ENCODE measurements around the gene LMOD2. TPM values are rescaled to one million over a fixed set of nuclear protein-coding genes. Genes with fewer than 3 reads are reported as not detected.

LMOD2 gene
- total RNA-seq, 4 donors from 2014 or later = not detected

DNA sequence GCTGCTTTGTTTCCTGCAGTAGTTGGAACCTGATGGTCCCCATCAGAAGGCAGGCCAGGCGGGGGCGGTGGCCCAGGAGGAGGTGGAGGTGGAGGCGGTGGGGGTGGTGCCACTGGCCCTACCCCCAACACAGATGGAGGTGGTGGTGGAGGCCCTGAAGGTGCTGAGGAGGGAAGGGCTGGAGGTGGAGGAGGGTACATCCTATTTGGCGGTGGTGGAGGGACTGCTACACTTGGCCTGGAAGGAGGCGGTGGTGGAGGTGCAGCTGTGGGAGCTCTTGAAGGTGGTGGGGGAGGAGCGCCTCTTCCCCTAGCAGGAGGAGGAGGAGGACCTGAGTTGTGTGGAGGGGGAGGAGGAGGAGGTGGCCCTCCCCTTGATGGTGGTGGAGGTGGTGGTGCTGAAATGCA lies 36.8 kb downstream of the LMOD2 start:
- Histone ChIP-seq H3K27ac (no peak overlapping the region), H3K4me3 (no peak overlapping the region), H3K27me3 (no peaks in the 10 kb centered on the region), H3K9me3 (no peaks in the 10 kb centered on the region), H3K4me1 (no peaks in the 10 kb centered on the region), H3K36me3 (peaks cover 0 to 65% (median 0%) of the 10 kb centered on the region in 3 donors)
- DNase-seq = no peak
- TF ChIP-seq POLR2A (IDR thresholded peaks at IDR 0.05) (no peak), CTCF (IDR thresholded peaks at IDR 0.05) (no peak)

GRCh38 chr7:123695944-123696677 lies 40.4 kb downstream of the LMOD2 start:
- Histone ChIP-seq H3K4me1 (no peaks in the 10 kb centered on the region), H3K36me3 (peaks cover 0 to 60% (median 0%) of the 10 kb centered on the region in 3 donors)

DNA sequence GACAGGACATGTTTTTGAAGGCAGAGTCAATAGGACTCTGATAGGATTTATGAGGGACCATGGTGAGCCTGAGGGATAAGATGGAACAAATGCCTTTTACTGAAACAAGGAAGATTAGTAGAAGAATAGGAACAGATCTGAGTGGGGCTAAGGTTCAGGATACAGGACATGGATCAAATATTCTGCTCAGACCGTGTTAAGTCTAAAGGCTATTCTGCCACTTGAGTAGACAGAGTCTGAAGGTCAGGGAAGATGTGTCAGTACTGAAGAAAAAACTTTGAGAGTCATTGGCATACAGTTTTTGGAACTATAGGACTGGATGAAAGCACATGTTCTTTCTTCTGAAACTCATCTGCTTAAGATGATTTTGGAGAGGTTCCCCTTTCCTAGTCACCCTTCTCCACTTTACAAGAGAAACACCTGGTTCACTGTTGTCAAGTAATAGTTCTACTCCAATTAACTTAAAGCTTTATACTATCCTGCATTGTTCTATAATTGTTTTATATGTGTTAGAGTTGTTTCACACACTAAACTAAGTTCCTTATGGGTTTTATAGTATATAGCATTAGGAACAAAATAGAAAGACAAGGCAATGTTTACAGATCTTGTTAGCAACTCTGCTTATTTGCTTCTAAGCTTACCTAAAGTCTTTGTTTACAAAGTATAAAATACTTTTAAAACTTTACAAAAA lies 49.7 kb downstream of the LMOD2 start:
- no peak overlapping the region for H3K4me3 ChIP-seq
- H3K4me1 ChIP-seq = no peaks in the 10 kb centered on the region
- DNase-seq = no peak
- no peaks in the 10 kb centered on the region for H3K27me3 ChIP-seq
- H3K27ac ChIP-seq = peak overlapping the region in 2 of 4 donors; percentile 9 to 10
- TF ChIP-seq POLR2A (IDR thresholded peaks at IDR 0.05) (no peak), CTCF (IDR thresholded peaks at IDR 0.05) (no peak)
- H3K9me3 ChIP-seq = no peaks in the 10 kb centered on the region
- H3K36me3 ChIP-seq = peaks cover 0 to 45% (median 0%) of the 10 kb centered on the region in 3 donors

More at GRCh38 chr7:123695944-123696677, 40.4 kb downstream of the LMOD2 start:
- no peaks in the 10 kb centered on the region for H3K9me3 ChIP-seq
- no peak overlapping the region for H3K4me3 ChIP-seq
- H3K27me3 ChIP-seq = no peaks in the 10 kb centered on the region
- TF ChIP-seq POLR2A (IDR thresholded peaks at IDR 0.05) = no peak
- TF ChIP-seq CTCF (IDR thresholded peaks at IDR 0.05) = no peak
- no peak for DNase-seq
- no peak overlapping the region for H3K27ac ChIP-seq

- Histone ChIP-seq H3K4me3 (no peak overlapping the region), H3K4me1 (no peaks in the 10 kb centered on the region), H3K36me3 (peaks cover 0 to 42% (median 0%) of the 10 kb centered on the region in 3 donors), H3K9me3 (no peaks in the 10 kb centered on the region), H3K27me3 (no peaks in the 10 kb centered on the region), H3K27ac (no peak overlapping the region)
- DNase-seq = no peak
- TF ChIP-seq POLR2A (IDR thresholded peaks at IDR 0.05) = no peak
- no peak for TF ChIP-seq CTCF (IDR thresholded peaks at IDR 0.05)
These were observed 53.9 kb downstream of the LMOD2 start for GRCh38 chr7:123709525-123709924.

DNA sequence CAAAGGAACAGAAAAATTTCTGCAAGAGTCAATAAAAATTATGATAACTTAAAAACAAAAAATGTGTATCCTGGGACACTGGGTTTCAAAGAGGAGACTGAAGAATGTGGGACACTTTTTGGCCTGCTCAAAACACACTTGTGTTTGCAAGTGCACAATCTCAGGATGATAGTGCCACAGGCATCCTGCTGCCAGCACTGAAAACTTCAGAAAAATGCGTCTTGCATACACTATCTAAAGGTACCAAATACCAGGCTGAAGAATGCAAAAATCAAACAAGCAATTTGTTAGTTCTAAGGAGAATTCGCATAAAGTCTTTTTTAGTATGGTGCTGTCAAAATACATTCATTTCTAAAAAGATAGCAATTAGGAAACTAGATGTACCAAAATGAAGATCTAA lies 55.0 kb downstream of the LMOD2 start:
- H3K4me1 ChIP-seq = no peaks in the 10 kb centered on the region

More for the DNA sequence above, 55.0 kb downstream of the LMOD2 start:
- H3K36me3 ChIP-seq = peaks cover 0 to 31% (median 0%) of the 10 kb centered on the region in 3 donors
- H3K27ac ChIP-seq = no peak overlapping the region
- no peaks in the 10 kb centered on the region for H3K27me3 ChIP-seq
- H3K4me3 ChIP-seq = no peak overlapping the region
- DNase-seq = no peak
- TF ChIP-seq CTCF (IDR thresholded peaks at IDR 0.05) = no peak
- H3K9me3 ChIP-seq = no peaks in the 10 kb centered on the region

All from Peyer's patch (tissue), 4 donors.